Testis (tissue), 2 donors: ENCODE results near the gene MAP3K4.

Experiments used
- POLR2A ChIP-seq: fragments of 450-650 bp; IDR thresholded peaks from one replicate; pipeline ENCODE4 v1.6.1; 2017; ENCODE audit warnings: antibody characterized with exemption, mild to moderate bottlenecking, moderate library complexity
- TF ChIP-seq, protein P1 (sequence below), 3 experiments: fragments of 450-650 bp in 2 of 3; fragments of 200-600 bp in 1 of 3; sonication (generic) in 1 of 3; IDR thresholded peaks; one replicate each; pipeline ENCODE4 v1.5.1; 2016 to 2019; ENCODE audit warnings: antibody characterized with exemption in 3 of 3, mild to moderate bottlenecking in 2 of 3, moderate library complexity in 1 of 3

GRCh38 chr6:161110028-161110779 is 118.6 kb downstream of the MAP3K4 start:
- TF ChIP-seq, protein P1, sequence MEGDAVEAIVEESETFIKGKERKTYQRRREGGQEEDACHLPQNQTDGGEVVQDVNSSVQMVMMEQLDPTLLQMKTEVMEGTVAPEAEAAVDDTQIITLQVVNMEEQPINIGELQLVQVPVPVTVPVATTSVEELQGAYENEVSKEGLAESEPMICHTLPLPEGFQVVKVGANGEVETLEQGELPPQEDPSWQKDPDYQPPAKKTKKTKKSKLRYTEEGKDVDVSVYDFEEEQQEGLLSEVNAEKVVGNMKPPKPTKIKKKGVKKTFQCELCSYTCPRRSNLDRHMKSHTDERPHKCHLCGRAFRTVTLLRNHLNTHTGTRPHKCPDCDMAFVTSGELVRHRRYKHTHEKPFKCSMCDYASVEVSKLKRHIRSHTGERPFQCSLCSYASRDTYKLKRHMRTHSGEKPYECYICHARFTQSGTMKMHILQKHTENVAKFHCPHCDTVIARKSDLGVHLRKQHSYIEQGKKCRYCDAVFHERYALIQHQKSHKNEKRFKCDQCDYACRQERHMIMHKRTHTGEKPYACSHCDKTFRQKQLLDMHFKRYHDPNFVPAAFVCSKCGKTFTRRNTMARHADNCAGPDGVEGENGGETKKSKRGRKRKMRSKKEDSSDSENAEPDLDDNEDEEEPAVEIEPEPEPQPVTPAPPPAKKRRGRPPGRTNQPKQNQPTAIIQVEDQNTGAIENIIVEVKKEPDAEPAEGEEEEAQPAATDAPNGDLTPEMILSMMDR (IDR thresholded peaks at IDR 0.05) = no peak
- no peak for TF ChIP-seq POLR2A
